Progenitor cell of endocrine pancreas (in vitro differentiated cells): ENCODE results near the gene SMURF2. TPM values are rescaled to one million over a fixed set of nuclear protein-coding genes. Genes with fewer than 3 reads are reported as not detected.

Source experiments
- DNase-seq: peaks from one replicate; pipeline ENCODE4 v3.0.0; 2021; ENCODE audit warnings: low spot score; ENCODE audit not compliant: unreplicated experiment
- H3K27ac Mint-ChIP-seq: 2 replicates; pipeline ENCODE4 v1.8.0; 2021; ENCODE audit warnings: mild to moderate bottlenecking, moderate library complexity, mixed read lengths
- H3K27me3 Mint-ChIP-seq: 2 replicates; pipeline ENCODE4 v1.8.0; 2021; ENCODE audit warnings: mixed read lengths
- H3K36me3 Mint-ChIP-seq: 2 replicates; pipeline ENCODE4 v1.8.0; 2022; ENCODE audit warnings: mixed read lengths; ENCODE audit not compliant: insufficient read depth
- H3K4me1 Mint-ChIP-seq: 2 replicates; pipeline ENCODE4 v1.8.0; 2021; ENCODE audit warnings: low read depth, mixed read lengths
- H3K4me3 Mint-ChIP-seq: 2 replicates; pipeline ENCODE4 v1.8.0; 2021; ENCODE audit warnings: low read depth, mild to moderate bottlenecking, moderate library complexity, mixed read lengths
- H3K9me3 Mint-ChIP-seq: 2 replicates; pipeline ENCODE4 v1.8.0; 2021; ENCODE audit warnings: low read depth, mixed read lengths
- CTCF ChIP-seq: fragments of 200-600 bp; sonication (generic); IDR thresholded peaks from one replicate; pipeline ENCODE4 v1.5.0; 2021; ENCODE audit warnings: antibody characterized with exemption, mild to moderate bottlenecking; ENCODE audit not compliant: unreplicated experiment
- total RNA-seq: library from RNA; stranded (reverse); gene quantifications from 2 replicates; pipeline ENCODE4 v1.2.1, GENCODE V29; 2021

SMURF2 gene
- total RNA-seq, 1 donor from 2014 or later = 43.9 TPM

DNA sequence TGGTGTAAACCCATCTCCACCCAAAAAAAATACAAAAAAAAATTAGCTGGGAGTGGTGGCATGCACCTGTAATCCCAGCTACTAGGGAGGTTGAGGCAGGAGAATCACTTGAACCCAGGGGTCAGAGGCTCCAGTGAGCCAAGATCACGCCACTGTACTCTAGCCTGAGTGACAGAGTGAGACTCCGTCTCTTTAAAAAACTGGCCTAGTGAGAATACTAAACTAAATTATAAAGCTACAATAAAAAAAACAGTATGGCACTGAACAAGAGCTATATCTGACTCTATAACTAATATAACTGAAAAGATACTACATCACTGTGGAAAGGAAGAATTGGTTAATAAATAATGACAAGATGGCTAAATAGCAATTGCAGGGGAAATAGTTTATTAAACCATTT lies 6.4 kb downstream of the SMURF2 start:
- H3K27me3 Mint-ChIP-seq = no peaks in the 10 kb centered on the region
- no peak for DNase-seq
- no peaks in the 10 kb centered on the region for H3K9me3 Mint-ChIP-seq
- no peak for TF ChIP-seq CTCF
- no peak overlapping the region for H3K27ac Mint-ChIP-seq
- H3K4me3 Mint-ChIP-seq = no peak overlapping the region
- peaks cover 21% of the 10 kb centered on the region for H3K4me1 Mint-ChIP-seq
- H3K36me3 Mint-ChIP-seq = peaks cover 7% of the 10 kb centered on the region

DNA sequence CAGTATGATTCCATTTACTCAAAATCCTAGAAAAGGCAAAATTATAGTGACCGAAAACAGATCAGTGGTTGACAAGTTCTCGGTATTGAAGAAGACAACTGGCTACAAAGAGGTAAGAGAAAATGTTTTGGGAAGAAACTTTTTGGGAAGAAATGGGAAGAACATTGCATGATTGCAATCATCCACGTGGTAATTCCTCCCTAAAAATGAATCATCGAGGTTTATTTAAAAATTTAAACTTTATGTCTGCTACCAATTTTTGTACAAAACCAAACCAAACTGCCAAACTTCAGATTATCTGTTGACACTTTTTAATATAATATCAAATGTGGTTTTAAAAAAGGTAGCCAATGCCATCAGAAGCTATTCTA lies 8.1 kb downstream of the SMURF2 start:
- no peak overlapping the region for H3K27ac Mint-ChIP-seq

DNA sequence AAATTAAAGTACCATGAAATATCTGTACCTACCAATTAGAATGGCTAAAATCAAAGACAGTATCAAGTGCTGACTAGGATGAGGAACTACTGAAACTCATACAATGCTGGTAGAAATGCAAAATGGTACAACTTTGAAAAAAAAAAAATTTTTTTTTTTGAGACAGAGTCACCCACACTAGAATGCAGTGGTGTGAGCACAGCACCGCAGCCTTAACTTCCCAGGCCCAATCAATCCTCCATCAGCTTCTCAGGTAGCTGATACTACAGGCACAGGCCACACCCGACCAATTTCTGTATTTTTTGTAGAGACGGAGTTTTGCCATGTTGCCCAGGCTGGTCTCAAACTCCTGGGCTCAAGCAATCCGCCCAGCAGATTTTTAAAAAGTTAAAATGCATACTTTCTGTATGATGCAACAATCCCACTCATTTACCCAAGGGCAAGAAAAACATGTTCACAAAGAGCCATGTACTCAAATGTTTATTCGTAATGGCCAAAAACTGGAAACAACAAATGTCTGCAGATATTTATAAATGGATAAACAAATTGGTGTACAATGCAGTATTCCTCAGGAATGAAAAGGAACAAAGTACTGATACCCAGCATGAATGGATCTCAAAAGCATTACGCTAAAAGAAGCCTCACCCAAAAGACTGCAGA lies 8.7 kb downstream of the SMURF2 start:
- no peak for TF ChIP-seq CTCF
- DNase-seq = no peak
- H3K27ac Mint-ChIP-seq = peak overlapping the region; percentile 29
- H3K4me1 Mint-ChIP-seq = peaks cover 7% of the 10 kb centered on the region
- no peaks in the 10 kb centered on the region for H3K9me3 Mint-ChIP-seq
- no peaks in the 10 kb centered on the region for H3K27me3 Mint-ChIP-seq
- H3K36me3 Mint-ChIP-seq = peaks cover 7% of the 10 kb centered on the region
- no peak overlapping the region for H3K4me3 Mint-ChIP-seq

More for the DNA sequence above, 8.1 kb downstream of the SMURF2 start:
- Mint-ChIP-seq H3K36me3 (peaks cover 7% of the 10 kb centered on the region), H3K27me3 (no peaks in the 10 kb centered on the region), H3K4me3 (no peak overlapping the region), H3K4me1 (peaks cover 9% of the 10 kb centered on the region), H3K9me3 (no peaks in the 10 kb centered on the region)
- TF ChIP-seq CTCF = no peak
- DNase-seq = no peak

- H3K4me3 Mint-ChIP-seq = no peak overlapping the region
- no peaks in the 10 kb centered on the region for H3K27me3 Mint-ChIP-seq
- no peak overlapping the region for H3K27ac Mint-ChIP-seq
- no peaks in the 10 kb centered on the region for H3K9me3 Mint-ChIP-seq
- peaks cover 7% of the 10 kb centered on the region for H3K36me3 Mint-ChIP-seq
- TF ChIP-seq CTCF = no peak
- peaks cover 10% of the 10 kb centered on the region for H3K4me1 Mint-ChIP-seq
- no peak for DNase-seq
Observed at GRCh38 chr17:64651889-64652288, 10.2 kb downstream of the SMURF2 start.

- no peak overlapping the region for H3K4me3 Mint-ChIP-seq
- TF ChIP-seq CTCF = no peak
- peaks cover 11% of the 10 kb centered on the region for H3K4me1 Mint-ChIP-seq
- H3K27me3 Mint-ChIP-seq = no peaks in the 10 kb centered on the region
- H3K9me3 Mint-ChIP-seq = no peaks in the 10 kb centered on the region
- DNase-seq = no peak
- peaks cover 2% of the 10 kb centered on the region for H3K36me3 Mint-ChIP-seq
- H3K27ac Mint-ChIP-seq = no peak overlapping the region
Observed at GRCh38 chr17:64648234-64648633, 13.9 kb downstream of the SMURF2 start.
